ENCODE measurements around the gene GAS2L1.

The GAS2L1 gene

DNA sequence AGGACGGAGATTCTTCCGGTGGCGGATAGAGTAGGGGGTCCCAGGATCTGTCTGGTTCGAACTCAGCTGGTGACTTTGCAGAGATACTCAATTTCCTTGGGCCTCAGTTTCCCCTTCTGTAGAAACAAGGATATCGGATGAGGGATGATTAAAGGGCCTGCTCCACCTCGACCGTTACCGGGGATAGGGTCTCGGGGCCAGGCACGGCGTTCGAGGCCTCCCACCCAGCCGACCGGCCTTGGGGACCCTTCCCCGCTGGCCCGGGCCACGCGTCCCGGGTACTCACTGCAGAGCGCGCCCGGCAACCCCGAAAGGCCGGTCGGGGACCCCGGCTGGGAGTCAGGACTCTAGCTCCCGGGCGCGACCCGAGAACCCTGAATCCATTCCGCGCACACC, 39.0 kb upstream of the GAS2L1 start:
- Histone ChIP-seq H3K36me3 (peaks cover 14% of the 10 kb centered on the region), H3K4me3 (ENCODE audit: low read depth in 1 of 2, low read length in 1 of 2) (peak overlapping the region; percentile 93 to 99), H3K9me3 (no peaks in the 10 kb centered on the region), H3K27me3 (no peaks in the 10 kb centered on the region), H3K27ac (peak overlapping the region; percentile 98), H3K4me1 (ENCODE audit: control insufficient read depth in 1 of 2, insufficient read depth in 1 of 2, low read depth in 1 of 2, low read length in 1 of 2) (peaks cover 37 to 38% of the 10 kb centered on the region in 2 experiments)
- TF ChIP-seq, protein P1, sequence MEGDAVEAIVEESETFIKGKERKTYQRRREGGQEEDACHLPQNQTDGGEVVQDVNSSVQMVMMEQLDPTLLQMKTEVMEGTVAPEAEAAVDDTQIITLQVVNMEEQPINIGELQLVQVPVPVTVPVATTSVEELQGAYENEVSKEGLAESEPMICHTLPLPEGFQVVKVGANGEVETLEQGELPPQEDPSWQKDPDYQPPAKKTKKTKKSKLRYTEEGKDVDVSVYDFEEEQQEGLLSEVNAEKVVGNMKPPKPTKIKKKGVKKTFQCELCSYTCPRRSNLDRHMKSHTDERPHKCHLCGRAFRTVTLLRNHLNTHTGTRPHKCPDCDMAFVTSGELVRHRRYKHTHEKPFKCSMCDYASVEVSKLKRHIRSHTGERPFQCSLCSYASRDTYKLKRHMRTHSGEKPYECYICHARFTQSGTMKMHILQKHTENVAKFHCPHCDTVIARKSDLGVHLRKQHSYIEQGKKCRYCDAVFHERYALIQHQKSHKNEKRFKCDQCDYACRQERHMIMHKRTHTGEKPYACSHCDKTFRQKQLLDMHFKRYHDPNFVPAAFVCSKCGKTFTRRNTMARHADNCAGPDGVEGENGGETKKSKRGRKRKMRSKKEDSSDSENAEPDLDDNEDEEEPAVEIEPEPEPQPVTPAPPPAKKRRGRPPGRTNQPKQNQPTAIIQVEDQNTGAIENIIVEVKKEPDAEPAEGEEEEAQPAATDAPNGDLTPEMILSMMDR (IDR thresholded peaks at IDR 0.05): no peak

DNA sequence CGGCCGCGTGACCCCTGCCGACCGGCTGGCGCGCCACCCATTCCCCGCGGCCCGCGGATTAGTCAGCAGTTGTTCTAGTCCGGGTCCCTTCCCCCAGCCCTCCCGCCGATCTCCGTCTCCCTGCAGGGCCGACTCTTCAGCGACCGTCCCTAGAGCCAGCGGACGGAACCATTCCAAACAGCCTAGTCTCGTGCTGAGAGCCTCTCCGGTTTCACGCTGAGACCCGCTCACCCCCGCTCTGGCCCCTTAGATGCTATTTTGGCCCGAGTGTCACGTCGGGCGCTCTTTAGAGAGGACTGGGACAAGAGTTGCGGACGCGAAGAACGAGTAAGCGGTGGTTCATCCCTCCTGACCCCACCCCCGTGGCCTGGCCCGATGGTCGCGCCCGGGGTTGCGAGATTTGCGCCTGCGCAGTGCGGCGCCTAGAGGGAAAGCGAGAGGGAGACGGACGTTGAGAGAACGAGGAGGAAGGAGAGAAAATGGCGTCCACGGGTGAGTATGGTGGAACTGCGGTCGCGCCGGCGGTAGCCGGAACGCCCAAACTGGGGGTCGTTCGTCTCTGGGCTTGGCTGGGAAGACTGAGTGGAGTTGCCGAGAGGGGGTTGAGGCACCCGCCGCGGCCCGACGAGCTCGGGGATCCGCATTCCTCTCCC, 38.5 kb upstream of the GAS2L1 start, which contains the start of the genes EWSR1 and RHBDD3:
EWSR1 (plus strand) TSS at position 411 of the 653 bp plus-strand sequence; CDS start at position 480, 69 bp downstream.
RHBDD3 (minus strand) TSS at position 124 of the 653 bp plus-strand sequence. CDS start 2,355 bp downstream, outside the sequence.
- H3K27ac ChIP-seq: peak within 1 kb of the TSS; percentile 98
- H3K4me1 ChIP-seq (ENCODE audit: control insufficient read depth in 1 of 2, insufficient read depth in 1 of 2, low read depth in 1 of 2, low read length in 1 of 2): peaks cover 37 to 38% of the 10 kb centered on the region in 2 experiments
- TF ChIP-seq, protein P1 (IDR thresholded peaks at IDR 0.05): peak; percentile 53
- H3K9me3 ChIP-seq: no peaks in the 10 kb centered on the region
- no peaks in the 10 kb centered on the region for H3K27me3 ChIP-seq
- H3K4me3 ChIP-seq (ENCODE audit: low read depth in 1 of 2, low read length in 1 of 2): peak within 1 kb of the TSS; percentile 93 to 99
- peaks cover 19% of the 10 kb centered on the region for H3K36me3 ChIP-seq

DNA sequence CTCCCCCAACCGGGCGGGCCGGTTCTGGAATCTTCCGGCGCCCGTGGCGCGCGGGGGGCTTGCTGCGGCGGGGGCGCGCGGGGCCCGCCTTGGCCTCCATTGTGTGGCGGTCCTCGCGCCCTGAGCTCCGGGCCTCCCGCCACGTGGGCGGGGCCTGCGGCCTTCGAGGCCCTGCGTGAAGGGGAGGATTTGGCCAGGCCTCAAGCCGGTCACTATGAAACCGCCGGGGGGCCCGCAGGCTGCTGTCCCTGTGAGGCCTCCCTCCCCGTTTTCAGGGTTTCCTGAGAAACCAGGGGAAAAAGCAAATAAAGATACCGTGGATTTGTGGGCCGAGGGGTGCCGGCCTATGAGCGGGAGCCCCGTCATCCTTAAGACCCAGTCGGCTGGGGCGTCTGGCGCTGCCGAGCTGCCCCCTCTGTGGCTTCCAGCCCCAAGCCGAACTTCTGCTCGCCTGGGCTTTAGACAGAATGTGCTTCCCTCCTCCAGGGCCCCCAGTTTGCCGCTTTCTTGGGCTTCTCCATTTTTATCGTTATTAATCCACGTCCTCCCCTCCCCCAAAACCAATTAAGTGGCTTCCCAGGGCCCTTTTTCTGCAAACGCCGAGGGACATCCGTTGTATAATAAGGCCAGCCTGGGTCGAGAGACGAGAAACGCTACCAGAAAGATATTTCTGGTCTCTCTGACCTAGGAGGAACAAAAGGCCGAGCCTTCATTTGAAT, 37.8 kb upstream of the GAS2L1 start:
- peaks cover 26% of the 10 kb centered on the region for H3K36me3 ChIP-seq
- TF ChIP-seq, protein P1 (IDR thresholded peaks at IDR 0.05): no peak
- no peaks in the 10 kb centered on the region for H3K9me3 ChIP-seq
- H3K4me1 ChIP-seq (ENCODE audit: control insufficient read depth in 1 of 2, insufficient read depth in 1 of 2, low read depth in 1 of 2, low read length in 1 of 2): peaks cover 37 to 38% of the 10 kb centered on the region in 2 experiments
- no peaks in the 10 kb centered on the region for H3K27me3 ChIP-seq
- H3K27ac ChIP-seq: peak overlapping the region; percentile 98
- H3K4me3 ChIP-seq (ENCODE audit: low read depth in 1 of 2, low read length in 1 of 2): peak overlapping the region; percentile 93 to 99

DNA sequence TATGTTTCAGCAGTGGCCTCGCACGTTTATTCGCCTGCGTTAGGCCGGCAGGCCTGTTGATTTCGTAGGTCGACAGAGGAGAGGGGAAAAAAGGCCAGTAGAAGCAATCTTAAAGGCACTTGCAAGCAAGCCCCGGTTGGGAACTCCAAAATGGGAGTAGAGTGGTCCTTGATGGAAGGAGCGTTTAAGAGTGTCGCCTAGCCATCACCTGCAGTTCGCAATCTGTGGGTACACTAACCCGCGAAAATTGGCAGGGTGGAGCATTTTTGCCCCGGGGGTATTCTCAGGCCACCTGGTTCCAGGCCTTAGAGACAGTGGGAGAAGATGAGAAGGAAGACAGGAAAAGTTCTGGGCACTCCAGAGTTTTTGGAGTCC, 37.2 kb upstream of the GAS2L1 start:
- Histone ChIP-seq H3K27me3 (no peaks in the 10 kb centered on the region), H3K4me3 (ENCODE audit: low read depth in 1 of 2, low read length in 1 of 2) (peak overlapping the region; percentile 93 to 99), H3K27ac (peak overlapping the region; percentile 98), H3K4me1 (ENCODE audit: control insufficient read depth in 1 of 2, insufficient read depth in 1 of 2, low read depth in 1 of 2, low read length in 1 of 2) (peaks cover 37 to 38% of the 10 kb centered on the region in 2 experiments), H3K9me3 (peaks cover 2% of the 10 kb centered on the region), H3K36me3 (peaks cover 32% of the 10 kb centered on the region)
- TF ChIP-seq, protein P1 (IDR thresholded peaks at IDR 0.05): no peak

DNA sequence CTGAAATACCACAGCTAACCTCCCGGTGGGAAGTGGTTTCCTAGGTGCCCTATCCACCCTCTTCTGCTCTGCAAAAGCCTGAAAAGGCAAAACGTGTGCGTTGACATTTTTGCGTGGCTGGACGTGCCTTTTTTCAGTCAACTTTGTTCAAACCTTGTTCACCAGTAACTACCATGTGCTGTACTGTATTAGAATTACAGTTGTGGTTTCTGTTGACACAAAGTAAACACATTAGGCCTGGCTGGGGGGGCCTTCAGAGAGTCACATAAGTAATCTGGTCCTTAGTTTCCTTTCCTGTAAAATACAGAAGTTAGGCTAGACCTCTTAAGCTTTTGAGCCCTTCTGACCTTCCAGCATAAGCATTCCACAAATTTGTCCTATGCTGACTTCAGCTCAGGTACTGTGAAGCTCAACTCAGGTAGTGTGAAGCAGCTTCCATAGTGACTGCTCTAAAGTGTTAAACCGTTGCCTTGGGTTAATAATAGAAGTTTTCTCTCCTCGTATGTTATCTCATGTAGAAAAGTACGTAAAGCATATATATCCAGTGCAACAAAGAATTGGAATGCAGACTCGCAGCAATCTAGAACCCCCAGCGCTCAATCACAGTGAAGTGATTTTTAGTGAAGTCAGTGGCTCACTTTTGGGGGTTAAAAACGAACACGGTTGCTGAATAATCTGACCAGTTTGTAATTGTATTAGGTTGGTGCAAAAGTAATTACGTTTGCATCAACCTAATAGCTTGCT, 36.5 kb upstream of the GAS2L1 start:
- peaks cover 3% of the 10 kb centered on the region for H3K9me3 ChIP-seq
- TF ChIP-seq, protein P1 (IDR thresholded peaks at IDR 0.05): no peak
- H3K36me3 ChIP-seq: peaks cover 39% of the 10 kb centered on the region
- peaks cover 37 to 38% of the 10 kb centered on the region in 2 experiments for H3K4me1 ChIP-seq (ENCODE audit: control insufficient read depth in 1 of 2, insufficient read depth in 1 of 2, low read depth in 1 of 2, low read length in 1 of 2)
- H3K4me3 ChIP-seq (ENCODE audit: low read depth in 1 of 2, low read length in 1 of 2): peak overlapping the region; percentile 93 to 99
- H3K27ac ChIP-seq: peak overlapping the region; percentile 98
- H3K27me3 ChIP-seq: no peaks in the 10 kb centered on the region
